HEK293 (cell line): ENCODE data around the gene PIGR.

Experiments
- CTCF ChIA-PET: fragments of 350-600 bp; formaldehyde crosslinking; extraction: SDS; loops from one replicate; lab custom pipeline; 2021; ENCODE audit warnings: antibody characterized with exemption; lab: Yijun Ruan, JAX
- POLR2A ChIA-PET: fragments of 300-600 bp; formaldehyde crosslinking; extraction: SDS; loops from one replicate; lab custom pipeline; 2020; ENCODE audit warnings: antibody characterized with exemption, inconsistent platforms; lab: Yijun Ruan, JAX
- H3K27ac ChIP-seq: fragments of 200-500 bp; sonication (Bioruptor generic); 2 replicates; pipeline ENCODE4 v1.5.1; 2014; ENCODE audit warnings: low read depth, low read length, control low read depth, inconsistent platforms; ENCODE audit errors: extremely low read depth
- H3K36me3 ChIP-seq, 2 experiments: fragments of 200-500 bp in 1 of 2; sonication (Bioruptor generic) in 1 of 2; 1 replicate in 1 of 2; 2 replicates in 1 of 2; pipeline ENCODE4 v1.5.1; 2014 to 2017; ENCODE audit warnings: inconsistent platforms in 2 of 2, low read length in 2 of 2; ENCODE audit not compliant: control insufficient read depth in 2 of 2, insufficient read depth in 1 of 2
- H3K4me1 ChIP-seq: fragments of 200-500 bp; sonication (Bioruptor generic); 2 replicates; pipeline ENCODE4 v1.5.1; 2014; ENCODE audit warnings: mild to moderate bottlenecking, low read length, inconsistent platforms; ENCODE audit not compliant: control insufficient read depth, insufficient read depth
- H3K4me3 ChIP-seq: 2 replicates; pipeline ENCODE4 v1.5.1; 2011; ENCODE audit warnings: low read depth, mild to moderate bottlenecking, control low read depth, low read length, moderate library complexity
- H3K9me3 ChIP-seq: fragments of 200-500 bp; sonication (Bioruptor generic); 2 replicates; pipeline ENCODE4 v1.5.1; 2014; ENCODE audit warnings: low read depth, low read length, inconsistent platforms; ENCODE audit not compliant: control insufficient read depth, insufficient read depth
- EGR2 ChIP-seq: fragments of 450-650 bp; formaldehyde crosslinking; IDR thresholded peaks from 2 replicates; pipeline ENCODE4 v1.5.1; 2016; ENCODE audit warnings: low read depth, missing biosample characterization, missing genetic modification characterization
- HOXC10 ChIP-seq: sonication (generic); formaldehyde crosslinking; IDR thresholded peaks from 2 replicates; pipeline ENCODE4 v1.8.1; 2023; ENCODE audit warnings: mild to moderate bottlenecking, missing genetic modification reagents
- PRDM1 ChIP-seq: fragments of 450-650 bp; formaldehyde crosslinking; IDR thresholded peaks from 2 replicates; pipeline ENCODE4; 2016; ENCODE audit warnings: missing biosample characterization, missing genetic modification characterization
- SCRT2 ChIP-seq: fragments of 450-650 bp; formaldehyde crosslinking; IDR thresholded peaks from 2 replicates; pipeline ENCODE4 v1.5.1; 2016; ENCODE audit warnings: missing biosample characterization, missing genetic modification characterization
- SP2 ChIP-seq: fragments of 450-650 bp; formaldehyde crosslinking; IDR thresholded peaks from 2 replicates; pipeline ENCODE4 v1.5.1; 2016; ENCODE audit warnings: missing biosample characterization, missing genetic modification characterization
- TRIM28 ChIP-seq: IDR thresholded peaks from 2 replicates; pipeline ENCODE4 v1.6.1; 2011; ENCODE audit warnings: low read length, control low read depth, borderline replicate concordance
- ZBTB7A ChIP-seq: fragments of 450-650 bp; formaldehyde crosslinking; IDR thresholded peaks from 2 replicates; pipeline ENCODE4 v1.5.1; 2016; ENCODE audit warnings: low read depth, missing biosample characterization, missing genetic modification characterization
- ZFP37 ChIP-seq: fragments of 450-650 bp; formaldehyde crosslinking; IDR thresholded peaks from 2 replicates; pipeline ENCODE4 v1.5.1; 2016; ENCODE audit warnings: missing biosample characterization, missing genetic modification characterization
- ZFP69B ChIP-seq: fragments of 450-650 bp; formaldehyde crosslinking; IDR thresholded peaks from 2 replicates; pipeline ENCODE4 v1.5.1; 2016; ENCODE audit warnings: missing biosample characterization, missing genetic modification characterization
- ZNF146 ChIP-seq: fragments of 450-650 bp; formaldehyde crosslinking; IDR thresholded peaks from 2 replicates; pipeline ENCODE4 v1.5.1; 2016; ENCODE audit warnings: missing biosample characterization, missing genetic modification characterization
- ZNF211 ChIP-seq: fragments of 450-650 bp; formaldehyde crosslinking; IDR thresholded peaks from 2 replicates; pipeline ENCODE4 v1.5.1; 2016; ENCODE audit warnings: low read depth, missing biosample characterization, missing genetic modification characterization
- ZNF239 ChIP-seq: fragments of 450-650 bp; formaldehyde crosslinking; IDR thresholded peaks from 2 replicates; pipeline ENCODE4 v1.5.1; 2016; ENCODE audit warnings: missing biosample characterization, missing genetic modification characterization
- ZNF350 ChIP-seq: fragments of 450-650 bp; formaldehyde crosslinking; IDR thresholded peaks from 2 replicates; pipeline ENCODE4 v1.5.0; 2017; ENCODE audit warnings: missing biosample characterization, mild to moderate bottlenecking, missing genetic modification characterization
- ZNF391 ChIP-seq: fragments of 450-650 bp; formaldehyde crosslinking; IDR thresholded peaks from 2 replicates; pipeline ENCODE4 v1.5.1; 2016; ENCODE audit warnings: low read depth, missing biosample characterization, missing genetic modification characterization, borderline replicate concordance
- ZNF473 ChIP-seq: fragments of 450-650 bp; formaldehyde crosslinking; IDR thresholded peaks from 2 replicates; pipeline ENCODE4 v1.5.1; 2017; ENCODE audit warnings: missing biosample characterization, missing genetic modification characterization
- ZNF549 ChIP-seq: fragments of 450-650 bp; IDR thresholded peaks from 2 replicates; pipeline ENCODE4 v1.5.1; 2018; ENCODE audit warnings: missing biosample characterization, missing genetic modification characterization, mild to moderate bottlenecking, inconsistent platforms, moderate library complexity
- ZNF585B ChIP-seq: fragments of 450-650 bp; formaldehyde crosslinking; IDR thresholded peaks from 2 replicates; pipeline ENCODE4 v1.5.1; 2016; ENCODE audit warnings: missing biosample characterization, missing genetic modification characterization
- ZNF596 ChIP-seq: fragments of 450-650 bp; IDR thresholded peaks from 2 replicates; pipeline ENCODE4 v1.5.0; 2018; ENCODE audit warnings: missing biosample characterization, mild to moderate bottlenecking, missing genetic modification characterization, moderate library complexity
- ZNF621 ChIP-seq: fragments of 450-650 bp; formaldehyde crosslinking; IDR thresholded peaks from 2 replicates; pipeline ENCODE4 v1.5.1; 2017; ENCODE audit warnings: missing biosample characterization, missing genetic modification characterization
- ZNF677 ChIP-seq: fragments of 450-650 bp; IDR thresholded peaks from 2 replicates; pipeline ENCODE4 v1.5.0; 2018; ENCODE audit warnings: missing biosample characterization, mild to moderate bottlenecking, missing genetic modification characterization, moderate library complexity
- ZNF776 ChIP-seq: fragments of 450-650 bp; formaldehyde crosslinking; IDR thresholded peaks from 2 replicates; pipeline ENCODE4 v1.5.0; 2017; ENCODE audit warnings: missing biosample characterization, missing genetic modification characterization, borderline replicate concordance
- TF ChIP-seq, protein P1 (sequence below): fragments of 450-650 bp; formaldehyde crosslinking; IDR thresholded peaks from 2 replicates; pipeline ENCODE4 v1.5.1; 2017; ENCODE audit warnings: missing biosample characterization, missing genetic modification characterization
- TF ChIP-seq, protein P2 (sequence below): fragments of 450-650 bp; formaldehyde crosslinking; IDR thresholded peaks from 2 replicates; pipeline ENCODE4 v1.5.0; 2017; ENCODE audit warnings: missing biosample characterization, missing genetic modification characterization, borderline replicate concordance
- TF ChIP-seq, protein P3 (sequence below): IDR thresholded peaks from 2 replicates; pipeline ENCODE4 v1.6.1; 2011; ENCODE audit warnings: mild to moderate bottlenecking, low read depth, low read length, borderline replicate concordance
- TF ChIP-seq, protein P4 (sequence below): fragments of 450-650 bp; formaldehyde crosslinking; IDR thresholded peaks from 2 replicates; pipeline ENCODE4 v1.5.1; 2016; ENCODE audit warnings: missing biosample characterization, missing genetic modification characterization

PIGR gene

DNA sequence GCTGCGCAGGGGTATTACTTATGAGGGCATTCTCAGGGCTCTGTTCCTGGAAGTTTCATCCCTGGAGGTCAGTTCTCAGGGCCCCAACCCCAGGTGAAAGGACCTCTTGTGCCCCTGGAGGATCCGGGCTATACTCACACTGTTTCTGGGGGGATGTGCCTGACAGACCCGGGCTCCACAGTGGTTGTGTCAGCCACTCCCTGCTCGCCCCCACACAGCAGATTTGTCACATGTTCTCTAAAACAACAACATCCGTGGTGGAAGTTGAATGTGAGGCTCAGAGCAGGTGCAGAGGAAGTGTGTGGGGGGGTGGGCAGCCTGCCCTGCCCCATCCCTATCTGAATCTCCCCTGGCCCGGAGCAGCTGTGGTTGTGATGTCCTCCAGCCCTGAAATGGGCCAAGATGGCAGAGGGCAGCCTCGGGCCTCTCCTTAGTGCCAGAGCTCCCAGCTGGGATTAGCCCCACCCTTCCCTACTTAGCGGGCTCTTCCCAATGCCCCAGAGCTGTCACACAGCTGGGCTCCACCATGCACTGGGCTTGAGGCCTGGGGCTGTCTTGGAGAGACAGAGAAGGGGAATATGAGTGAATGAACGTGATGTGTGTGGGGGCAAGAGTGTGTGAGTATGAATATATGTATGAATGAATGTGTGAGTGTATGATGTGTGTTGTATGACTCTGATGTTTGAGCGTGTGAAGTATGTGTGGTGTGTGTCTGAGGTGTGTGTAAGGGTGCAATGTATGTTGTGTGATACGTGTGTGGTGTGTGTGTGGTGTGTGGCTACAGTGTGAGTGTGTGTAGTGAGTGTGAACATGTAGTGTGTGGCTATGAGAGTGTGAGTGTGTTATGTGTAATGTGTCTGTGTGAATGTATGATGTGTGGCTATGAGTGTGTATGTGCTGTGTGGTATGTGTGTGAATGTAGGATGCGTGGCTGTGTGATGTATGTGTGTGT, 23.0 kb downstream of the PIGR start (continued):
- TF ChIP-seq EGR2 (tag by site-specific recombination) (peak; percentile 35; the same call in 1 of the 2 replicates), TRIM28 (no peak), ZNF146 (tag by site-specific recombination) (no peak), ZFP69B (tag by site-specific recombination) (no peak), HOXC10 (CRISPR knock-in tag) (no peak)
- TF ChIP-seq, protein P1, sequence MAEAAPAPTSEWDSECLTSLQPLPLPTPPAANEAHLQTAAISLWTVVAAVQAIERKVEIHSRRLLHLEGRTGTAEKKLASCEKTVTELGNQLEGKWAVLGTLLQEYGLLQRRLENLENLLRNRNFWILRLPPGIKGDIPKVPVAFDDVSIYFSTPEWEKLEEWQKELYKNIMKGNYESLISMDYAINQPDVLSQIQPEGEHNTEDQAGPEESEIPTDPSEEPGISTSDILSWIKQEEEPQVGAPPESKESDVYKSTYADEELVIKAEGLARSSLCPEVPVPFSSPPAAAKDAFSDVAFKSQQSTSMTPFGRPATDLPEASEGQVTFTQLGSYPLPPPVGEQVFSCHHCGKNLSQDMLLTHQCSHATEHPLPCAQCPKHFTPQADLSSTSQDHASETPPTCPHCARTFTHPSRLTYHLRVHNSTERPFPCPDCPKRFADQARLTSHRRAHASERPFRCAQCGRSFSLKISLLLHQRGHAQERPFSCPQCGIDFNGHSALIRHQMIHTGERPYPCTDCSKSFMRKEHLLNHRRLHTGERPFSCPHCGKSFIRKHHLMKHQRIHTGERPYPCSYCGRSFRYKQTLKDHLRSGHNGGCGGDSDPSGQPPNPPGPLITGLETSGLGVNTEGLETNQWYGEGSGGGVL (tag by site-specific recombination), result peak; percentile 13; the same call in 1 of the 2 replicates
- TF ChIP-seq, protein P2, sequence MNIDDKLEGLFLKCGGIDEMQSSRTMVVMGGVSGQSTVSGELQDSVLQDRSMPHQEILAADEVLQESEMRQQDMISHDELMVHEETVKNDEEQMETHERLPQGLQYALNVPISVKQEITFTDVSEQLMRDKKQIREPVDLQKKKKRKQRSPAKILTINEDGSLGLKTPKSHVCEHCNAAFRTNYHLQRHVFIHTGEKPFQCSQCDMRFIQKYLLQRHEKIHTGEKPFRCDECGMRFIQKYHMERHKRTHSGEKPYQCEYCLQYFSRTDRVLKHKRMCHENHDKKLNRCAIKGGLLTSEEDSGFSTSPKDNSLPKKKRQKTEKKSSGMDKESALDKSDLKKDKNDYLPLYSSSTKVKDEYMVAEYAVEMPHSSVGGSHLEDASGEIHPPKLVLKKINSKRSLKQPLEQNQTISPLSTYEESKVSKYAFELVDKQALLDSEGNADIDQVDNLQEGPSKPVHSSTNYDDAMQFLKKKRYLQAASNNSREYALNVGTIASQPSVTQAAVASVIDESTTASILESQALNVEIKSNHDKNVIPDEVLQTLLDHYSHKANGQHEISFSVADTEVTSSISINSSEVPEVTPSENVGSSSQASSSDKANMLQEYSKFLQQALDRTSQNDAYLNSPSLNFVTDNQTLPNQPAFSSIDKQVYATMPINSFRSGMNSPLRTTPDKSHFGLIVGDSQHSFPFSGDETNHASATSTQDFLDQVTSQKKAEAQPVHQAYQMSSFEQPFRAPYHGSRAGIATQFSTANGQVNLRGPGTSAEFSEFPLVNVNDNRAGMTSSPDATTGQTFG (tag by site-specific recombination), result 0 out of 2 replicates have a peak, but pooled peaks have one; percentile 48

DNA sequence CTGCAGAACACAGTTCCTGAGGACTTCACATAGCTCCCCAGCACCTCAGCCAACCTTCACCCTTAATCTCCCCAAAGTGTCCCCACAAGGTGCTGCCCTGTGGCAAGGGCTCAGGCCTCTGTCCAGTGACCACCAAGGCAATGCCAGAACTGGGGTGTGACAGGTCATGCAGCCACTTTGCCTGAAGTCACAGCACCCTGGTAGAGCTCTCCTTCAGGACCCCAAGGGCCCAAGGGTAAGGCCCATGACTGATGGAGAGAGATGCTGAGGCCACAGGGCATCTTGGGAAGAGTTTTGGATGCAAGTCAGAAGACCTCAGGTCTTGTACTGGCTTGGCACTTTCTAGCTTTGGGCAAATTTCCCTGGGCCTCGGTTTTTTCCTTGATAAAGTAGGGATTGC, 23.7 kb downstream of the PIGR start:
- Histone ChIP-seq H3K36me3 (no peaks in the 10 kb centered on the region), H3K4me1 (no peaks in the 10 kb centered on the region), H3K4me3 (no peak overlapping the region), H3K27ac (no peak overlapping the region), H3K9me3 (no peaks in the 10 kb centered on the region)
- ChIA-PET CTCF (interaction anchor here (0.7 to 2.4 kb wide), 5 partner anchors 10 to 259 kb away, joined by 3 to 13 read pairs (median 4); no protein-coding TSS in a partner anchor), POLR2A (no interaction called here)
- TF ChIP-seq ZNF211 (tag by site-specific recombination), result no peak

DNA sequence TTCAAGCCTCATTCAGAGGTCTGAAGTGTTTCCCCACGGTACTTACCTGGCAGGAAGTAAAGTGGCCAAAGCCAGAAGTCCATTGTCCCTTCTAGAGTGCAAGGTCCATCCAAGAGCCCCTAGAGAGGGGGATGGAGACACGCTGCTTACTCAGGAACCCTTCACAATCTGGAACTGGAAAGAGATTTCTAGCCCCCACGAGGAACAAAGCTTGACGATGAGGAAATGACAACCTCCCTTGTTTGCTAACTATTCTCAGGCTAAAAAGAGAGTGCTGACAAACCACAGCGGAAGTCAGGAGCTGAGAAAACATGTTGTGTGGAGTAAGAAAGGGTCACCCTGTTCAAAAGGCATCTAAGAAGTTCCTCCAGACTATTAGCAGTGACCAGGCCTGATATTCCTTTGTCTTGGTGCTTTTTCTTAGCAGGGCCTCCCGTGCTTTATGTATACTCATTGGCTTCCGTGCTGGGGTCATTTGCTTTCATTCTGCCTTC, 24.4 kb downstream of the PIGR start, which contains the start of gene FCMR:
Gene FCMR, minus strand, starts transcription at position 170 of the 494 bp plus-strand sequence. Its CDS starts 87 bp downstream, at position 83.
- ChIA-PET POLR2A (no interaction called here), CTCF (interaction anchor here (0.6 to 2.4 kb wide), 8 partner anchors 9 to 258 kb away, joined by 3 to 13 read pairs (median 4); no protein-coding TSS in a partner anchor)
- Histone ChIP-seq H3K36me3 (no peaks in the 10 kb centered on the region), H3K4me3 (no peak within 1 kb of the TSS), H3K27ac (no peak within 1 kb of the TSS), H3K4me1 (no peaks in the 10 kb centered on the region), H3K9me3 (no peaks in the 10 kb centered on the region)
- no peak for TF ChIP-seq ZNF776 (tag by site-specific recombination)
- no peak for TF ChIP-seq ZNF596 (tag by site-specific recombination)
- no peak for TF ChIP-seq ZNF350 (tag by site-specific recombination)
- TF ChIP-seq, protein P3, sequence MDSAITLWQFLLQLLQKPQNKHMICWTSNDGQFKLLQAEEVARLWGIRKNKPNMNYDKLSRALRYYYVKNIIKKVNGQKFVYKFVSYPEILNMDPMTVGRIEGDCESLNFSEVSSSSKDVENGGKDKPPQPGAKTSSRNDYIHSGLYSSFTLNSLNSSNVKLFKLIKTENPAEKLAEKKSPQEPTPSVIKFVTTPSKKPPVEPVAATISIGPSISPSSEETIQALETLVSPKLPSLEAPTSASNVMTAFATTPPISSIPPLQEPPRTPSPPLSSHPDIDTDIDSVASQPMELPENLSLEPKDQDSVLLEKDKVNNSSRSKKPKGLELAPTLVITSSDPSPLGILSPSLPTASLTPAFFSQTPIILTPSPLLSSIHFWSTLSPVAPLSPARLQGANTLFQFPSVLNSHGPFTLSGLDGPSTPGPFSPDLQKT, result no peak
- no peak for TF ChIP-seq ZNF549
- TF ChIP-seq ZNF677 (tag by site-specific recombination), result no peak
- no peak for TF ChIP-seq SP2 (tag by site-specific recombination)
- TF ChIP-seq ZNF621 (tag by site-specific recombination), result no peak
- TF ChIP-seq, protein P4, sequence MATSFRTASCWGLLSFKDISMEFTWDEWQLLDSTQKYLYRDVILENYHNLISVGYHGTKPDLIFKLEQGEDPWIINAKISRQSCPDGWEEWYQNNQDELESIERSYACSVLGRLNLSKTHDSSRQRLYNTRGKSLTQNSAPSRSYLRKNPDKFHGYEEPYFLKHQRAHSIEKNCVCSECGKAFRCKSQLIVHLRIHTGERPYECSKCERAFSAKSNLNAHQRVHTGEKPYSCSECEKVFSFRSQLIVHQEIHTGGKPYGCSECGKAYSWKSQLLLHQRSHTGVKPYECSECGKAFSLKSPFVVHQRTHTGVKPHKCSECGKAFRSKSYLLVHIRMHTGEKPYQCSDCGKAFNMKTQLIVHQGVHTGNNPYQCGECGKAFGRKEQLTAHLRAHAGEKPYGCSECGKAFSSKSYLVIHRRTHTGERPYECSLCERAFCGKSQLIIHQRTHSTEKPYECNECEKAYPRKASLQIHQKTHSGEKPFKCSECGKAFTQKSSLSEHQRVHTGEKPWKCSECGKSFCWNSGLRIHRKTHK (tag by site-specific recombination), result no peak
- TF ChIP-seq ZNF239 (tag by site-specific recombination), result no peak
- no peak for TF ChIP-seq ZBTB7A (tag by site-specific recombination)
- no peak for TF ChIP-seq ZNF585B (tag by site-specific recombination)
- TF ChIP-seq ZFP37, result no peak
- no peak for TF ChIP-seq PRDM1 (tag by site-specific recombination)
- TF ChIP-seq ZNF473 (tag by site-specific recombination), result no peak
- TF ChIP-seq SCRT2 (tag by site-specific recombination), result no peak
- no peak for TF ChIP-seq ZNF391 (tag by site-specific recombination)
